Measurements from ENCODE around the gene USP6NL. TPM values are rescaled to one million over a fixed set of nuclear protein-coding genes. Genes with fewer than 3 reads are reported as not detected.

USP6NL gene
- total RNA-seq, 2 donors from 2014 or later = 9.6 to 10.5 TPM

- no peak for DNase-seq (ENCODE audit: low spot score)
- no peak for TF ChIP-seq CTCF (IDR thresholded peaks at IDR 0.05)
- Histone ChIP-seq H3K4me3 (no peak overlapping the region), H3K27ac (no peak overlapping the region), H3K36me3 (no peaks in the 10 kb centered on the region), H3K27me3 (no peaks in the 10 kb centered on the region), H3K4me1 (peaks cover 0 to 3% of the 10 kb centered on the region in 2 donors), H3K9me3 (no peaks in the 10 kb centered on the region)
Measured at GRCh38 chr10:11510736-11511135, 100.7 kb downstream of the USP6NL start.

- H3K27me3 ChIP-seq = no peaks in the 10 kb centered on the region
- TF ChIP-seq CTCF (IDR thresholded peaks at IDR 0.05) = no peak
- no peak overlapping the region for H3K27ac ChIP-seq
- H3K4me1 ChIP-seq = peaks cover 0 to 1% of the 10 kb centered on the region in 2 donors
- no peaks in the 10 kb centered on the region for H3K9me3 ChIP-seq
- H3K4me3 ChIP-seq = no peak overlapping the region
- H3K36me3 ChIP-seq = no peaks in the 10 kb centered on the region
- DNase-seq (ENCODE audit: low spot score) = no peak
Measured at GRCh38 chr10:11510281-11510680, 101.2 kb downstream of the USP6NL start.

GRCh38 chr10:11509036-11509435, 102.4 kb downstream of the USP6NL start:
- DNase-seq (ENCODE audit: low spot score) = no peak
- H3K4me3 ChIP-seq = no peak overlapping the region
- TF ChIP-seq CTCF (IDR thresholded peaks at IDR 0.05) = no peak

GRCh38 chr10:11506247-11506789, 105.1 kb downstream of the USP6NL start:
- no peaks in the 10 kb centered on the region for H3K4me1 ChIP-seq
- no peaks in the 10 kb centered on the region for H3K36me3 ChIP-seq
- no peaks in the 10 kb centered on the region for H3K9me3 ChIP-seq
- no peaks in the 10 kb centered on the region for H3K27me3 ChIP-seq
- no peak overlapping the region for H3K27ac ChIP-seq
- no peak for DNase-seq (ENCODE audit: low spot score)
- no peak overlapping the region for H3K4me3 ChIP-seq
- TF ChIP-seq CTCF (IDR thresholded peaks at IDR 0.05) = no peak

More at GRCh38 chr10:11509036-11509435, 102.4 kb downstream of the USP6NL start:
- Histone ChIP-seq H3K4me1 (no peaks in the 10 kb centered on the region), H3K36me3 (no peaks in the 10 kb centered on the region), H3K9me3 (no peaks in the 10 kb centered on the region), H3K27me3 (no peaks in the 10 kb centered on the region), H3K27ac (no peak overlapping the region)

GRCh38 chr10:11505639-11506038, 105.8 kb downstream of the USP6NL start:
- H3K27ac ChIP-seq = no peak overlapping the region
- H3K36me3 ChIP-seq = no peaks in the 10 kb centered on the region
- H3K4me3 ChIP-seq = no peak overlapping the region
- H3K4me1 ChIP-seq = no peaks in the 10 kb centered on the region
- no peak for TF ChIP-seq CTCF (IDR thresholded peaks at IDR 0.05)
- H3K9me3 ChIP-seq = no peaks in the 10 kb centered on the region
- H3K27me3 ChIP-seq = no peaks in the 10 kb centered on the region
- no peak for DNase-seq (ENCODE audit: low spot score)

Data from right atrium auricular region (tissue), 2 donors.